Measurements from ENCODE around the gene PTPRS. TPM values are rescaled to one million over a fixed set of nuclear protein-coding genes. Genes with fewer than 3 reads are reported as not detected.
A peak's percentile ranks its signal among the peaks of the same experiment; 100 is the strongest.

Gene PTPRS
- total and polyA plus RNA-seq, 9 of the 15 experiments (the other 6 are each of a cell fraction or from before 2014, with no cell fraction given): 1.1 to 49.4 (median 14.1) TPM

- TF ChIP-seq ZNF407 (IDR thresholded peaks at IDR 0.05; ENCODE audit: low read depth): no peak
Measured at GRCh38 chr19:5356918-5357317, 16.3 kb upstream of the PTPRS start (continued).

- H3K9me1 ChIP-seq (ENCODE audit: control insufficient read depth, insufficient read depth, low read length): no peaks in the 10 kb centered on the region
- FAIRE-seq (no peak), DNase-seq (ENCODE audit: extremely low read depth in 1 of 4, low spot score in 3 of 4) (no peak), ATAC-seq (no peak)
- ChIA-PET CTCF (ENCODE audit: low intra/inter-chr PET ratio) (no interaction called here), POLR2A (interaction anchor here (0.6 to 0.7 kb wide), 2 partner anchors 15 to 208 kb away, joined by 3 read pairs; no protein-coding TSS in a partner anchor)
- H3K9ac ChIP-seq (ENCODE audit: insufficient read depth in 1 of 2, low read depth in 2 of 2, low read length in 2 of 2): no peak overlapping the region
- H3K79me2 ChIP-seq (ENCODE audit: control insufficient read depth, insufficient read depth, low read length): no peaks in the 10 kb centered on the region
- no peak overlapping the region for H3K27ac ChIP-seq (ENCODE audit: extremely low read depth, low read depth, low read length)
- intact Hi-C loops (cut with micrococcal nuclease) (no loop called here), in situ Hi-C loops (cut with MboI) (no loop called here)
- BruUV-seq (replicated peaks): no TSS peak
- no peaks in the 10 kb centered on the region; a peak in 1 of 5 replicates for H3K4me1 ChIP-seq (replicated peaks in 1 of 2; ENCODE audit: control insufficient read depth in 2 of 2, insufficient read depth in 2 of 2, low read length in 2 of 2)
- no peak overlapping the region for H3K4me3 ChIP-seq
- H4K20me1 ChIP-seq (replicated peaks; ENCODE audit: control insufficient read depth, insufficient read depth, low read length): peaks cover 2% of the 10 kb centered on the region; the same call in 1 of the 2 replicates
- peaks cover 0 to 32% of the 10 kb centered on the region in 2 experiments; a peak in 1 of 5 replicates for H3K27me3 ChIP-seq (ENCODE audit: control insufficient read depth in 2 of 2, insufficient read depth in 2 of 2, low read length in 2 of 2)
- no peak overlapping the region for H2AFZ ChIP-seq (ENCODE audit: low read depth, low read length)
- 20% methylated on average over 5 of the region's 5 CpGs for WGBS (ENCODE audit: insufficient coverage, low coverage, missing lambda C conversion rate)
- H3K36me3 ChIP-seq (ENCODE audit: control insufficient read depth, insufficient read depth, low read length): no peaks in the 10 kb centered on the region
- no peaks in the 10 kb centered on the region for H3K9me3 ChIP-seq (replicated peaks; ENCODE audit: control insufficient read depth, insufficient read depth, low read depth, low read length)
- H3K4me2 ChIP-seq (ENCODE audit: insufficient read depth, low read length): no peak overlapping the region
- TF ChIP-seq RBM25 (IDR thresholded peaks at IDR 0.05; ENCODE audit: low read depth, low read length, severe bottlenecking) (peak; percentile 96), REST (IDR thresholded peaks at IDR 0.05; ENCODE audit: borderline replicate concordance) (peak; percentile 94), REST (CRISPR knock-in tag; IDR thresholded peaks at IDR 0.05; ENCODE audit: low read depth) (0 out of 2 replicates have a peak, but pooled peaks have one; percentile 31)
Measured at GRCh38 chr19:5356428-5356827, 15.8 kb upstream of the PTPRS start.

All from K562 (cell line).